Measurements from ENCODE around the gene MAPK12.

GRCh38 chr22:50257451-50258360 lies 3.8 kb downstream of the MAPK12 start:
- TF ChIP-seq KDM5A (IDR thresholded peaks at IDR 0.05; ENCODE audit: low read length) (no peak), CTCF (IDR thresholded peaks at IDR 0.05; ENCODE audit: control extremely low read depth in 1 of 3, insufficient read depth in 1 of 3, low read depth in 1 of 3, low read length in 3 of 3) (no peak), FOSL1 (IDR thresholded peaks at IDR 0.05; ENCODE audit: insufficient read depth, low read depth, low read length) (no peak), CREB1 (IDR thresholded peaks at IDR 0.05) (no peak), POLR2A (IDR thresholded peaks at IDR 0.05; ENCODE audit: control extremely low read depth in 1 of 2, low read depth in 2 of 2, low read length in 2 of 2) (no peak)

All from H1 (cell line).